K562 (cell line): Measurements from ENCODE around the gene SLC6A4.

Experiments
- EZH2 ChIP-seq: IDR thresholded peaks from 2 replicates; pipeline ENCODE4 v1.6.1; 2012; ENCODE audit warnings: low read depth, mild to moderate bottlenecking, inconsistent platforms, low read length, borderline replicate concordance
- ZFPM2 ChIP-seq: fragments of 250-450 bp; sonication (Bioruptor Pico); IDR thresholded peaks from 2 replicates; pipeline ENCODE4 v1.5.1; 2022; ENCODE audit warnings: mild to moderate bottlenecking
- ZNF184 ChIP-seq: sonication (generic); formaldehyde crosslinking; IDR thresholded peaks from 2 replicates; pipeline ENCODE4 v1.5.0; 2020; ENCODE audit warnings: missing genetic modification reagents
- TF ChIP-seq, protein P1 (sequence below), 3 experiments: IDR thresholded peaks in 2 of 3; conservative IDR thresholded peaks in 1 of 3; 2 replicates each; pipeline ENCODE4 v1.5.1; 2011 to 2012; ENCODE audit warnings: low read length in 3 of 3, mild to moderate bottlenecking in 3 of 3, control low read depth in 2 of 3, improper control_type of control experiment in 1 of 3, inconsistent platforms in 1 of 3, low read depth in 1 of 3, mixed read lengths in 1 of 3, moderate library complexity in 1 of 3; ENCODE audit not compliant: insufficient read depth in 2 of 3

- TF ChIP-seq ZFPM2 (no peak), EZH2 (no peak), ZNF184 (CRISPR knock-in tag) (no peak)
- TF ChIP-seq, protein P1, sequence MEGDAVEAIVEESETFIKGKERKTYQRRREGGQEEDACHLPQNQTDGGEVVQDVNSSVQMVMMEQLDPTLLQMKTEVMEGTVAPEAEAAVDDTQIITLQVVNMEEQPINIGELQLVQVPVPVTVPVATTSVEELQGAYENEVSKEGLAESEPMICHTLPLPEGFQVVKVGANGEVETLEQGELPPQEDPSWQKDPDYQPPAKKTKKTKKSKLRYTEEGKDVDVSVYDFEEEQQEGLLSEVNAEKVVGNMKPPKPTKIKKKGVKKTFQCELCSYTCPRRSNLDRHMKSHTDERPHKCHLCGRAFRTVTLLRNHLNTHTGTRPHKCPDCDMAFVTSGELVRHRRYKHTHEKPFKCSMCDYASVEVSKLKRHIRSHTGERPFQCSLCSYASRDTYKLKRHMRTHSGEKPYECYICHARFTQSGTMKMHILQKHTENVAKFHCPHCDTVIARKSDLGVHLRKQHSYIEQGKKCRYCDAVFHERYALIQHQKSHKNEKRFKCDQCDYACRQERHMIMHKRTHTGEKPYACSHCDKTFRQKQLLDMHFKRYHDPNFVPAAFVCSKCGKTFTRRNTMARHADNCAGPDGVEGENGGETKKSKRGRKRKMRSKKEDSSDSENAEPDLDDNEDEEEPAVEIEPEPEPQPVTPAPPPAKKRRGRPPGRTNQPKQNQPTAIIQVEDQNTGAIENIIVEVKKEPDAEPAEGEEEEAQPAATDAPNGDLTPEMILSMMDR (IDR thresholded peaks at IDR 0.05 in 2 of 3, conservative IDR thresholded peaks at IDR 0.05 in 1 of 3; ENCODE audit: insufficient read depth in 2 of 3, low read depth in 1 of 3, low read length in 3 of 3) = no peak
Observed at GRCh38 chr17:30228011-30228410, 7.5 kb downstream of the SLC6A4 start.
